GM12892 (cell line): ENCODE data around the gene KRTAP10-8.
"Not testable (repeated sequence)": the region's sequence is repeated elsewhere in the genome, so short reads cannot be mapped to it uniquely, and the experiment has no call there.

Experiments
- DNase-seq: peaks from one replicate; pipeline ENCODE4 v3.0.0; 2011; ENCODE audit not compliant: insufficient read length
- FAIRE-seq: peaks from 2 replicates; lab custom pipeline; 2011; peaks lifted over from hg19 to GRCh38; lab: Jason Lieb, UNC
- POLR2A ChIP-seq: IDR thresholded peaks from 2 replicates; pipeline ENCODE4 v1.6.1; 2011; ENCODE audit warnings: low read depth, low read length, control low read depth
- POLR2AphosphoS5 ChIP-seq: IDR thresholded peaks from 2 replicates; pipeline ENCODE4 v1.6.1; 2011; ENCODE audit warnings: low read depth, low read length, control low read depth
- TAF1 ChIP-seq: IDR thresholded peaks from 2 replicates; pipeline ENCODE4 v1.6.1; 2011; ENCODE audit warnings: low read depth, mild to moderate bottlenecking, control low read depth, low read length, borderline replicate concordance

Gene KRTAP10-8

DNA sequence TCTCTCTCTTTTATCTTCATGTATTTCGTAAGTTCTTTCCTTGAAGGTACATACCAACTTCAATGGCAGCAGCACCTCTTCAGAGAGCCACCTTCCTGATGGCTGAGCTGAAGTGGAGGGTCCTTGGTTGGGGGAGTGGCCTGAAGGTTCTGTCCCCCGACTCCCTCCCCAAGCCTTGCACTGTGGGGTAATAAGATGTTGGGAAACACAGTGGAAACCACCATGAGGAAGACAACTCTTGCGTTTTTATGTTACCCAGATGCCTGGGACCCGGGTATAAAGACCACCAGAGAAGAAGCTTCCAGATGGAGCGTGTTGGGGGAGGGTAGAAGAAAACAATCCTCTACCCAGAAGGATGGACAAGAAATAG is 46.6 kb downstream of the KRTAP10-8 start:
- FAIRE-seq (no peak), DNase-seq (no peak)
- TF ChIP-seq POLR2AphosphoS5 (no peak), TAF1 (no peak), POLR2A (no peak)

DNA sequence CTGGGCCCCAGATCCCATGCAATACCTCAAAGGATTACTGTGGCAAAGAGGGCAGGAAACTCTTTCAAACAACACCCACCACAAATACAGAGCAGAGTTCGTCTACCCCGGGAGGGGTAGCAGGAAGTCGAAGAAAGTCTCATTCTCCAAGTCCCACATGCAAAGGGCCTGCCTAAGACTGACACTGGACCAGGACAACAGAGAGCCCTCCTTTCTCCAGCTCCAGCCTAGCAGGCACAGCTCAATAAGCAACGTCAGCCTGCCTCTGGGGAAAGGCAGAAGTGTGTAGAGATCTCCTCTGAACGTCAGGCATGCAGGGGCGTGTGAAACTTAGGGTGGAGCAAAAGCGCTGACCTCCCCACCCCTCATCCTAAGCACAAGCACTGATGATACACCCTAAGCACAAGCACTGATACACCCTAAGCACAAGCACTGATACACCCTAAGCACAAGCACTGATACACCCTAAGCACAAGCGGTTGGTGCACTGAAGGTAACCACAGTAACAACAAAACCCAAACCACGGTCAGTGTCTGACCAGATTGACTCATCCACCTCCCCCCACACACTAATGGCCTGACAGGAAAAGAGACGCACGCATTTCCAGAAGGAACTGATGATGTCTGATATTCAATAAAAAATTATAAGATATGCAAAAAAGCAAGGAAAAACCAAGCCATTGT is 47.2 kb downstream of the KRTAP10-8 start:
- DNase-seq: no peak

GRCh38 chr21:44661567-44661966 is 49.7 kb downstream of the KRTAP10-8 start:
- not testable (repeated sequence) for FAIRE-seq, DNase-seq

More for the DNA sequence above, 47.2 kb downstream of the KRTAP10-8 start:
- no peak for TF ChIP-seq POLR2A
- no peak for TF ChIP-seq POLR2AphosphoS5
- TF ChIP-seq TAF1: no peak
- FAIRE-seq: no peak
